ENCODE results near the gene OR10J1. TPM values are rescaled to one million over a fixed set of nuclear protein-coding genes. Genes with fewer than 3 reads are reported as not detected.
"Not testable (repeated sequence)": the region's sequence is repeated elsewhere in the genome, so short reads cannot be mapped to it uniquely, and the experiment has no call there.

Gene OR10J1
- total and polyA plus RNA-seq, 2 experiments from 2014 or later, result not detected

GRCh38 chr1:159448181-159448580 is 8.7 kb downstream of the OR10J1 start:
- H3K9me2 ChIP-seq (ENCODE audit: insufficient read depth), result no peaks in the 10 kb centered on the region
- H3K9me3 ChIP-seq (ENCODE audit: low read depth), result no peaks in the 10 kb centered on the region
- no peak for DNase-seq
- no peaks in the 10 kb centered on the region for H3K79me2 ChIP-seq (ENCODE audit: insufficient read depth)
- no peak for TF ChIP-seq EZH2phosphoT487 (IDR thresholded peaks at IDR 0.05; ENCODE audit: insufficient read depth, low read depth)
- TF ChIP-seq EZH2 (IDR thresholded peaks at IDR 0.05; ENCODE audit: insufficient read depth, poor library complexity, severe bottlenecking), result no peak
- 20 to 27% methylated on average over 1 of the region's 1 CpG for WGBS, 2 experiments (ENCODE audit: low coverage in 1 of 2, low lambda C conversion rate in 2 of 2, missing lambda C conversion rate in 2 of 2)
- H3K36me3 ChIP-seq (ENCODE audit: low read depth), result no peaks in the 10 kb centered on the region
- H3F3A ChIP-seq (ENCODE audit: insufficient read depth), result no peaks in the 10 kb centered on the region
- no peak overlapping the region for H3K4me3 ChIP-seq
- no peaks in the 10 kb centered on the region for H3K4me1 ChIP-seq (ENCODE audit: insufficient read depth)
- no peak overlapping the region for H3K9ac ChIP-seq
- in situ Hi-C loops (cut with MboI), result no loop called here
- H3K27me3 ChIP-seq (replicated peaks; ENCODE audit: insufficient read depth), result no peaks in the 10 kb centered on the region
- H3K27ac ChIP-seq, result no peak overlapping the region
- H3K4me2 ChIP-seq (ENCODE audit: unreplicated experiment), result no peak overlapping the region
- no peak overlapping the region for H2AFZ ChIP-seq
- no peaks in the 10 kb centered on the region for H4K20me1 ChIP-seq (ENCODE audit: insufficient read depth)

GRCh38 chr1:159449605-159450004 is 10.1 kb downstream of the OR10J1 start:
- WGBS, 2 experiments (ENCODE audit: low coverage in 1 of 2, low lambda C conversion rate in 2 of 2, missing lambda C conversion rate in 2 of 2), result 40 to 56% methylated on average over 2 to 7 of the region's 23 CpGs
- in situ Hi-C loops (cut with MboI); H3F3A ChIP-seq (ENCODE audit: insufficient read depth): not testable (repeated sequence)

GRCh38 chr1:159459551-159459950 is 20.0 kb downstream of the OR10J1 start:
- Histone ChIP-seq H3K4me1 (ENCODE audit: insufficient read depth) (no peaks in the 10 kb centered on the region), H3K4me2 (ENCODE audit: unreplicated experiment) (no peak overlapping the region), H3K27me3 (replicated peaks; ENCODE audit: insufficient read depth) (no peaks in the 10 kb centered on the region), H3K27ac (no peak overlapping the region), H4K20me1 (ENCODE audit: insufficient read depth) (no peaks in the 10 kb centered on the region), H3K9me3 (ENCODE audit: low read depth) (no peaks in the 10 kb centered on the region), H3K9me2 (ENCODE audit: insufficient read depth) (no peaks in the 10 kb centered on the region), H2AFZ (no peak overlapping the region), H3K36me3 (ENCODE audit: low read depth) (no peaks in the 10 kb centered on the region), H3F3A (ENCODE audit: insufficient read depth) (no peaks in the 10 kb centered on the region), H3K4me3 (no peak overlapping the region), H3K79me2 (ENCODE audit: insufficient read depth) (no peaks in the 10 kb centered on the region), H3K9ac (no peak overlapping the region)
- in situ Hi-C loops (cut with MboI), result no loop called here
- WGBS, 2 experiments (ENCODE audit: low coverage in 1 of 2, low lambda C conversion rate in 2 of 2, missing lambda C conversion rate in 2 of 2), result 17 to 21% methylated on average over 2 of the region's 2 CpGs
- TF ChIP-seq EZH2phosphoT487 (IDR thresholded peaks at IDR 0.05; ENCODE audit: insufficient read depth, low read depth) (no peak), EZH2 (IDR thresholded peaks at IDR 0.05; ENCODE audit: insufficient read depth, poor library complexity, severe bottlenecking) (no peak)
- DNase-seq, result no peak

More at GRCh38 chr1:159449605-159450004, 10.1 kb downstream of the OR10J1 start:
- not testable (repeated sequence) for H3K9me3 ChIP-seq (ENCODE audit: low read depth); H2AFZ ChIP-seq; H3K27ac ChIP-seq; H3K36me3 ChIP-seq (ENCODE audit: low read depth); H3K9ac ChIP-seq; H3K79me2 ChIP-seq (ENCODE audit: insufficient read depth); H3K27me3 ChIP-seq (replicated peaks; ENCODE audit: insufficient read depth); H3K4me2 ChIP-seq (ENCODE audit: unreplicated experiment); H3K4me1 ChIP-seq (ENCODE audit: insufficient read depth); DNase-seq; H3K9me2 ChIP-seq (ENCODE audit: insufficient read depth); H3K4me3 ChIP-seq; H4K20me1 ChIP-seq (ENCODE audit: insufficient read depth)

GRCh38 chr1:159465191-159465603 is 25.7 kb downstream of the OR10J1 start:
- H4K20me1 ChIP-seq (ENCODE audit: insufficient read depth), result no peaks in the 10 kb centered on the region
- H3K4me3 ChIP-seq, result no peak overlapping the region
- no peaks in the 10 kb centered on the region for H3K27me3 ChIP-seq (replicated peaks; ENCODE audit: insufficient read depth)
- DNase-seq, result no peak
- no peaks in the 10 kb centered on the region for H3K36me3 ChIP-seq (ENCODE audit: low read depth)
- H3K27ac ChIP-seq, result no peak overlapping the region
- in situ Hi-C loops (cut with MboI), result no loop called here
- H3K4me2 ChIP-seq (ENCODE audit: unreplicated experiment), result no peak overlapping the region
- no peaks in the 10 kb centered on the region for H3K9me3 ChIP-seq (ENCODE audit: low read depth)
- peak overlapping the region; percentile 35; the same call in 1 of the 2 replicates for H2AFZ ChIP-seq
- no peaks in the 10 kb centered on the region for H3K79me2 ChIP-seq (ENCODE audit: insufficient read depth)
- no peaks in the 10 kb centered on the region for H3K9me2 ChIP-seq (ENCODE audit: insufficient read depth)
- no peak for TF ChIP-seq EZH2 (IDR thresholded peaks at IDR 0.05; ENCODE audit: insufficient read depth, poor library complexity, severe bottlenecking)
- TF ChIP-seq EZH2phosphoT487 (IDR thresholded peaks at IDR 0.05; ENCODE audit: insufficient read depth, low read depth), result no peak
- H3F3A ChIP-seq (ENCODE audit: insufficient read depth), result no peaks in the 10 kb centered on the region
- no peaks in the 10 kb centered on the region for H3K4me1 ChIP-seq (ENCODE audit: insufficient read depth)
- 24% methylated on average over 3 of the region's 3 CpGs for WGBS, 2 experiments (ENCODE audit: low coverage in 1 of 2, low lambda C conversion rate in 2 of 2, missing lambda C conversion rate in 2 of 2)
- no peak overlapping the region for H3K9ac ChIP-seq

- Histone ChIP-seq H3K4me1 (ENCODE audit: insufficient read depth) (no peaks in the 10 kb centered on the region), H3K4me2 (ENCODE audit: unreplicated experiment) (no peak overlapping the region), H3K9ac (no peak overlapping the region), H4K20me1 (ENCODE audit: insufficient read depth) (no peaks in the 10 kb centered on the region), H3K27ac (no peak overlapping the region), H2AFZ (no peak overlapping the region), H3K27me3 (replicated peaks; ENCODE audit: insufficient read depth) (no peaks in the 10 kb centered on the region), H3K79me2 (ENCODE audit: insufficient read depth) (no peaks in the 10 kb centered on the region), H3F3A (ENCODE audit: insufficient read depth) (no peaks in the 10 kb centered on the region), H3K9me3 (ENCODE audit: low read depth) (no peaks in the 10 kb centered on the region), H3K4me3 (no peak overlapping the region), H3K36me3 (ENCODE audit: low read depth) (no peaks in the 10 kb centered on the region), H3K9me2 (ENCODE audit: insufficient read depth) (no peaks in the 10 kb centered on the region)
- no peak for DNase-seq
- 26 to 35% methylated on average over 2 of the region's 2 CpGs for WGBS, 2 experiments (ENCODE audit: low coverage in 1 of 2, low lambda C conversion rate in 2 of 2, missing lambda C conversion rate in 2 of 2)
- TF ChIP-seq EZH2 (IDR thresholded peaks at IDR 0.05; ENCODE audit: insufficient read depth, poor library complexity, severe bottlenecking) (no peak), EZH2phosphoT487 (IDR thresholded peaks at IDR 0.05; ENCODE audit: insufficient read depth, low read depth) (no peak)
- in situ Hi-C loops (cut with MboI), result no loop called here
Observed at GRCh38 chr1:159468321-159468720, 28.8 kb downstream of the OR10J1 start.
